ENCODE results near the gene BCL2L12. TPM values are rescaled to one million over a fixed set of nuclear protein-coding genes. Genes with fewer than 3 reads are reported as not detected.

Gene BCL2L12
- total and polyA plus RNA-seq, 9 donors = 6.7 to 21.0 (median 15.6) TPM

DNA sequence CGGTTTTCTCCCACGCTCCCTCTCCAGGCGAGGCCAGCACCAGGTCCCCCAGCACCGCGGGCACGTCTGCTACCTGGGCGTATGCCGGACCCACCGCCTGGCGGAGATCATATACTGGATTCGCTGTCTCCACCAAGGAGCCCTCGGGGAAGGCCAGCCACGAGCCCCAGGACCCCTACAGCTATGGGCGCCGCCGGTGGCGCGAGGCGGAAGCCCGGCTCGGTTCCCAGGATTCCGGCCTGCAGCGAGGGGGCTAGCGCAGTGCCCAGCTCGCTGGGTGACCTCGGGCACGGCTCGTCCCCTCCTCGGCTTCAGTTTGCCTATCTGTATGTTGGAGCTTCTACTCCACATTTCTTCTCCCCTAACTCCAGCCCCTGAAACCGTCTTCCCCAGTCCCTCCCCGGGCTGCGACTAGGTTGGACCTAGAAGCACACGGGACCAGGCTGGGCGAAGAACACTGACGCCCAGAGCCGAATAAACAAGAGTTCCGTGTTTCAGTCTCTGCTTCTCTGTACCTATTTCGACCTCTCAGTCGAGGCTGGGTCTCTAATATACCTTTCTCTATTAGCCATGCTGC lies 24.4 kb downstream of the BCL2L12 start:
- no peak for TF ChIP-seq CTCF (IDR thresholded peaks at IDR 0.05)
- no peak for TF ChIP-seq EP300 (IDR thresholded peaks at IDR 0.05)
- TF ChIP-seq POLR2A (IDR thresholded peaks at IDR 0.05) = no peak
- 2 to 4% (median 3%) methylated on average over 37 to 39 of the region's 39 CpGs for WGBS, 3 donors
- intact Hi-C loops (cut with DNase I) = loop anchor here in 1 of 4 donors (2.0 kb wide), 1 partner anchor 67 kb away; no protein-coding TSS in a partner anchor
- Histone ChIP-seq H3K9me3 (no peaks in the 10 kb centered on the region), H3K4me1 (ENCODE audit: insufficient read depth) (no peaks in the 10 kb centered on the region), H3K36me3 (no peaks in the 10 kb centered on the region), H3K4me3 (peak overlapping the region; percentile 39), H3K27me3 (no peaks in the 10 kb centered on the region), H3K27ac (peak overlapping the region; percentile 8 to 10)
- DNase-seq = no peak

- no peaks in the 10 kb centered on the region for H3K9me3 ChIP-seq
- WGBS, 3 donors = 0 to 1% (median 0%) methylated on average over 38 of the region's 38 CpGs
- DNase-seq = peak; percentile 81 to 89 (median 85)
- no peaks in the 10 kb centered on the region for H3K27me3 ChIP-seq
- peak within 1 kb of the TSS; percentile 39 for H3K4me3 ChIP-seq
- peak within 1 kb of the TSS; percentile 8 to 10 for H3K27ac ChIP-seq
- no peaks in the 10 kb centered on the region for H3K4me1 ChIP-seq (ENCODE audit: insufficient read depth)
- TF ChIP-seq EP300 (IDR thresholded peaks at IDR 0.05) (no peak), POLR2A (IDR thresholded peaks at IDR 0.05) (peak; percentile 55)
- intact Hi-C loops (cut with DNase I) = loop anchor here in 1 of 4 donors (2.0 kb wide), 1 partner anchor 66 kb away; no protein-coding TSS in a partner anchor
- no peaks in the 10 kb centered on the region for H3K36me3 ChIP-seq
Measured at GRCh38 chr19:49690656-49691242, 25.0 kb downstream of the BCL2L12 start, which contains the start of gene CPT1C. Gene CPT1C, plus strand, starts transcription at chr19:49691116. Its CDS starts 1,137 bp downstream, at chr19:49692253.

- DNase-seq = peak; percentile 62 to 81 (median 70)
- 4 to 5% (median 5%) methylated on average over 36 to 39 of the region's 39 CpGs for whole genome bisulfite sequencing, 3 donors
- no peaks in the 10 kb centered on the region for H3K9me3 ChIP-seq
- intact Hi-C loops (cut with DNase I) = loop anchor here in 1 of 4 donors (2.0 kb wide), 1 partner anchor 65 kb away; no protein-coding TSS in a partner anchor
- H3K36me3 ChIP-seq = no peaks in the 10 kb centered on the region
- no peaks in the 10 kb centered on the region for H3K4me1 ChIP-seq (ENCODE audit: insufficient read depth)
- no peak for TF ChIP-seq POLR2A (IDR thresholded peaks at IDR 0.05)
- no peak for TF ChIP-seq CTCF (IDR thresholded peaks at IDR 0.05)
- no peak for TF ChIP-seq EP300 (IDR thresholded peaks at IDR 0.05)
- H3K27ac ChIP-seq = no peak overlapping the region
- H3K4me3 ChIP-seq = peak overlapping the region; percentile 39
- no peaks in the 10 kb centered on the region for H3K27me3 ChIP-seq
Measured at GRCh38 chr19:49691243-49692146, 25.8 kb downstream of the BCL2L12 start.

DNA sequence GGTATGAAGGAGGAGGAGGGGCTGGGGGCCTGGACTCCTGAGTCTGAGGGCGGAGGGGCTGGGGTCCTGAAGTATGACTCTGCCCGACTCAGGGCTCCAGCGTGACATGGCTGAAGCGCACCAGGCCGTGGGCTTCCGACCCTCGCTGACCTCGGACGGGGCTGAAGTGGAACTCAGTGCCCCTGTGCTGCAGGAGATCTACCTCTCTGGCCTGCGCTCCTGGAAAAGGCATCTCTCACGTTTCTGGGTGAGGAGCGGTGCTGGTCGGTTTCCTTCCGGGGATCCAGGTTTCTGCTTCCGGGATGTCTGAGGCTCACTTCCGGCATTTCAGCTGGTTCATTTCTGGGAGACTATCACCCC lies 26.4 kb downstream of the BCL2L12 start:
- H3K9me3 ChIP-seq = no peaks in the 10 kb centered on the region
- peak overlapping the region; percentile 39 for H3K4me3 ChIP-seq
- no peaks in the 10 kb centered on the region for H3K27me3 ChIP-seq
- peak in 1 of 5 donors; percentile 42 for DNase-seq
- H3K4me1 ChIP-seq (ENCODE audit: insufficient read depth) = no peaks in the 10 kb centered on the region
- WGBS, 3 donors = 51 to 69% (median 65%) methylated on average over 15 to 16 of the region's 16 CpGs
- no peaks in the 10 kb centered on the region for H3K36me3 ChIP-seq
- TF ChIP-seq POLR2A (IDR thresholded peaks at IDR 0.05) = no peak
- no peak for TF ChIP-seq CTCF (IDR thresholded peaks at IDR 0.05)
- no peak for TF ChIP-seq EP300 (IDR thresholded peaks at IDR 0.05)
- intact Hi-C loops (cut with DNase I) = no loop called here
- no peak overlapping the region for H3K27ac ChIP-seq

Data from ovary (tissue), 9 donors.